Measurements from ENCODE around the gene PHAF1. TPM values are rescaled to one million over a fixed set of nuclear protein-coding genes. Genes with fewer than 3 reads are reported as not detected.
A peak's percentile ranks its signal among the peaks of the same experiment; 100 is the strongest.

The PHAF1 gene
- total and polyA plus RNA-seq, 2 of the 13 experiments (the other 11 are each of a cell fraction or from before 2014, with no cell fraction given), result 48.3 to 174 TPM

- H3K27me3 ChIP-seq (ENCODE audit: control insufficient read depth in 1 of 2, insufficient read depth in 2 of 2, low read length in 2 of 2), result peaks cover 9 to 40% of the 10 kb centered on the region in 2 experiments
- intact Hi-C loops (cut with micrococcal nuclease; ENCODE audit: unreplicated experiment), result no loop called here
- H3K79me2 ChIP-seq (ENCODE audit: insufficient read depth, low read length), result no peaks in the 10 kb centered on the region
- peaks cover 42% of the 10 kb centered on the region for H3K4me1 ChIP-seq (ENCODE audit: insufficient read depth, low read length)
- WGBS (ENCODE audit: low lambda C conversion rate), result 0% methylated on average over 7 of the region's 41 CpGs
- H3K4me3 ChIP-seq (replicated peaks in 1 of 3; ENCODE audit: insufficient read depth in 1 of 3, low read depth in 2 of 3, low read length in 3 of 3), result peak within 1 kb of the TSS in 2 of 3 experiments; percentile 34 to 70; a peak in 3 of 6 replicates
- H3K4me2 ChIP-seq (ENCODE audit: low read depth, low read length), result peak within 1 kb of the TSS; percentile 80
- POLR2A ChIA-PET, result no interaction called here
- no peaks in the 10 kb centered on the region for H3K9me3 ChIP-seq (ENCODE audit: low read length)
- FAIRE-seq (no peak), DNase-seq (ENCODE audit: low spot score) (peak; percentile 52), ATAC-seq (peak; percentile 60)
- no TSS peak for BruUV-seq (replicated peaks)
- H4K20me1 ChIP-seq (ENCODE audit: insufficient read depth, low read length), result no peaks in the 10 kb centered on the region
- no peaks in the 10 kb centered on the region for H3K36me3 ChIP-seq (replicated peaks in 1 of 2; ENCODE audit: control insufficient read depth in 1 of 2, insufficient read depth in 2 of 2, low read length in 2 of 2)
- H3K27ac ChIP-seq (ENCODE audit: extremely low read length, insufficient read depth, low read length), result no peak within 1 kb of the TSS
- CTCF ChIA-PET (ENCODE audit: low intra/inter-chr PET ratio, low total read pairs), result no interaction called here
- in situ Hi-C loops (cut with HindIII; ENCODE audit: extremely low pct_ligation_motif_present, low pct_unique_long_range_greater_than_20kb), result no loop called here
- no peak within 1 kb of the TSS for H2AFZ ChIP-seq (ENCODE audit: low read length)
- peak within 1 kb of the TSS; percentile 57 for H3K9ac ChIP-seq (ENCODE audit: insufficient read depth, low read depth, low read length)
- TF ChIP-seq ZBED4 (CRISPR knock-in tag; IDR thresholded peaks at IDR 0.05; ENCODE audit: borderline replicate concordance) (peak; percentile 98; the same call in 1 of the 2 replicates), CHCHD3 (CRISPR knock-in tag; IDR thresholded peaks at IDR 0.05) (0 out of 2 replicates have a peak, but pooled peaks have one; percentile 21), ZNF777 (CRISPR knock-in tag; IDR thresholded peaks at IDR 0.05) (peak; percentile 76; the same call in 1 of the 2 replicates), ZNF784 (CRISPR knock-in tag; IDR thresholded peaks at IDR 0.05; ENCODE audit: borderline replicate concordance) (peak; percentile 94; the same call in 1 of the 2 replicates), USF2 (IDR thresholded peaks at IDR 0.05; ENCODE audit: low read depth, low read length) (no peak), USF2 (CRISPR knock-in tag; IDR thresholded peaks at IDR 0.05; ENCODE audit: borderline replicate concordance) (no peak), MZF1 (CRISPR knock-in tag; IDR thresholded peaks at IDR 0.05; ENCODE audit: borderline replicate concordance) (no peak), HOXD1 (CRISPR knock-in tag; IDR thresholded peaks at IDR 0.05) (0 out of 2 replicates have a peak, but pooled peaks have one; percentile 81), ZNF589 (CRISPR knock-in tag; conservative IDR thresholded peaks at IDR 0.05) (peak; percentile 92; the same call in 1 of the 2 replicates), DMTF1 (CRISPR knock-in tag; IDR thresholded peaks at IDR 0.05) (no peak), ZSCAN21 (CRISPR knock-in tag; IDR thresholded peaks at IDR 0.05; ENCODE audit: borderline replicate concordance) (peak; percentile 98), POGK (CRISPR knock-in tag; conservative IDR thresholded peaks at IDR 0.05) (peak; percentile 92)
These were observed 54.9 kb downstream of the PHAF1 start, which contains the start of gene HSF4 for GRCh38 chr16:67164599-67165061. Gene HSF4 (plus strand): TSS chr16:67164745. CDS start chr16:67164812, 67 bp downstream.

All from HepG2 (cell line).